Neutrophil (primary cell): ENCODE data around the gene TTLL9.

Source experiments
- H3K27ac ChIP-seq: fragments of 200-600 bp; sonication (generic); 2 replicates; pipeline ENCODE4 v1.5.1; 2016; ENCODE audit warnings: mild to moderate bottlenecking, moderate library complexity
- H3K27me3 ChIP-seq: fragments of 200-600 bp; sonication (generic); 2 replicates; pipeline ENCODE4 v1.6.0; 2016; ENCODE audit warnings: mild to moderate bottlenecking
- H3K36me3 ChIP-seq: fragments of 200-600 bp; sonication (generic); 2 replicates; pipeline ENCODE4 v1.5.1; 2017
- H3K4me1 ChIP-seq, 2 experiments: fragments of 200-600 bp in 1 of 2; sonication (generic) in 1 of 2; 1 replicate in 1 of 2; 2 replicates in 1 of 2; pipeline versions ENCODE4 v1.5.1 to v1.6.1; 2013 to 2016; ENCODE audit warnings: low read depth in 1 of 2, low read length in 1 of 2, mild to moderate bottlenecking in 1 of 2, moderate library complexity in 1 of 2; ENCODE audit not compliant: control insufficient read depth in 1 of 2, insufficient read depth in 1 of 2
- H3K4me3 ChIP-seq, 2 experiments: fragments of 200-600 bp in 1 of 2; sonication (generic) in 1 of 2; 1 replicate in 1 of 2; 2 replicates in 1 of 2; pipeline ENCODE4 v1.5.1; 2013 to 2016; ENCODE audit warnings: low read depth in 1 of 2, low read length in 1 of 2, mild to moderate bottlenecking in 1 of 2, moderate library complexity in 1 of 2
- H3K9me3 ChIP-seq: fragments of 200-600 bp; sonication (generic); 2 replicates; pipeline ENCODE4 v1.5.1; 2016
- CTCF ChIP-seq: fragments of 200-600 bp; sonication (generic); IDR thresholded peaks from 2 replicates; pipeline ENCODE4 v1.5.1; 2016; ENCODE audit warnings: antibody characterized with exemption

The TTLL9 gene

GRCh38 chr20:31835554-31835953 lies 34.9 kb upstream of the TTLL9 start:
- Histone ChIP-seq H3K9me3 (no peaks in the 10 kb centered on the region), H3K4me3 (no peak overlapping the region), H3K4me1 (peaks cover 23% of the 10 kb centered on the region in 2 experiments), H3K27me3 (peaks cover 7% of the 10 kb centered on the region), H3K36me3 (no peaks in the 10 kb centered on the region), H3K27ac (no peak overlapping the region)
- no peak for TF ChIP-seq CTCF

- Histone ChIP-seq H3K36me3 (no peaks in the 10 kb centered on the region), H3K9me3 (no peaks in the 10 kb centered on the region), H3K4me1 (peaks cover 23% of the 10 kb centered on the region in 2 experiments), H3K4me3 (no peak overlapping the region), H3K27me3 (peaks cover 7% of the 10 kb centered on the region), H3K27ac (no peak overlapping the region)
- no peak for TF ChIP-seq CTCF
Observed at GRCh38 chr20:31835977-31836852, 34.2 kb upstream of the TTLL9 start.

- H3K36me3 ChIP-seq: no peaks in the 10 kb centered on the region
- TF ChIP-seq CTCF: no peak
- H3K27ac ChIP-seq: no peak overlapping the region
- no peak overlapping the region for H3K4me3 ChIP-seq
- H3K9me3 ChIP-seq: no peaks in the 10 kb centered on the region
- H3K4me1 ChIP-seq: peaks cover 23% of the 10 kb centered on the region in 2 experiments
- peaks cover 7% of the 10 kb centered on the region for H3K27me3 ChIP-seq
Observed at GRCh38 chr20:31836853-31837608, 33.4 kb upstream of the TTLL9 start.

GRCh38 chr20:31837896-31838397 lies 32.5 kb upstream of the TTLL9 start:
- H3K36me3 ChIP-seq: no peaks in the 10 kb centered on the region
- no peaks in the 10 kb centered on the region for H3K9me3 ChIP-seq
- TF ChIP-seq CTCF: no peak
- no peak overlapping the region for H3K27ac ChIP-seq
- no peak overlapping the region for H3K4me3 ChIP-seq
- peaks cover 7% of the 10 kb centered on the region for H3K27me3 ChIP-seq
- peaks cover 23% of the 10 kb centered on the region in 2 experiments for H3K4me1 ChIP-seq

GRCh38 chr20:31838646-31839292 lies 31.7 kb upstream of the TTLL9 start:
- H3K27me3 ChIP-seq: peaks cover 7% of the 10 kb centered on the region
- TF ChIP-seq CTCF: no peak

More at GRCh38 chr20:31838646-31839292, 31.7 kb upstream of the TTLL9 start:
- peaks cover 23% of the 10 kb centered on the region in 2 experiments for H3K4me1 ChIP-seq
- no peaks in the 10 kb centered on the region for H3K9me3 ChIP-seq
- no peaks in the 10 kb centered on the region for H3K36me3 ChIP-seq
- H3K4me3 ChIP-seq: no peak overlapping the region
- no peak overlapping the region for H3K27ac ChIP-seq
